Measurements from ENCODE around the gene STX8.

Gene STX8

GRCh38 chr17:9424071-9424640 is 151.5 kb downstream of the STX8 start:
- Histone ChIP-seq H3K4me1 (ENCODE audit: control insufficient read depth in 2 of 2, insufficient read depth in 1 of 2, low read depth in 1 of 2, low read length in 2 of 2) (peaks cover 0 to 3% of the 10 kb centered on the region in 2 donors), H2BK5ac (ENCODE audit: low read length) (no peak overlapping the region), H3K18ac (ENCODE audit: low read length) (no peak overlapping the region), H3K23ac (ENCODE audit: low read depth, low read length, poor library complexity) (no peak overlapping the region), H3K27ac (replicated peaks; ENCODE audit: low read length) (no peak overlapping the region), H2BK15ac (ENCODE audit: low read length) (no peak overlapping the region), H3K36me3 (replicated peaks in 1 of 2; ENCODE audit: control insufficient read depth in 2 of 2, insufficient read depth in 2 of 2, low read length in 2 of 2) (no peaks in the 10 kb centered on the region), H3K4ac (ENCODE audit: low read length) (no peak overlapping the region), H2AK5ac (ENCODE audit: low read depth, low read length) (no peak overlapping the region), H4K8ac (ENCODE audit: low read depth, low read length) (no peak overlapping the region), H2BK12ac (ENCODE audit: low read length) (no peak overlapping the region), H3K4me2 (ENCODE audit: insufficient read depth, low read length, poor library complexity, severe bottlenecking) (no peak overlapping the region), H2AFZ (ENCODE audit: low read length) (no peak overlapping the region), H4K91ac (ENCODE audit: low read depth, low read length, poor library complexity) (no peak overlapping the region), H3K9ac (ENCODE audit: low read depth, low read length, poor library complexity) (no peak overlapping the region), H3K9me3 (replicated peaks in 1 of 2; ENCODE audit: control insufficient read depth in 2 of 2, insufficient read depth in 1 of 2, low read depth in 1 of 2, low read length in 2 of 2) (no peaks in the 10 kb centered on the region), H3K79me1 (ENCODE audit: low read depth, low read length) (no peaks in the 10 kb centered on the region), H2BK120ac (ENCODE audit: low read depth, low read length) (no peak overlapping the region), H3K27me3 (ENCODE audit: control insufficient read depth in 3 of 3, insufficient read depth in 3 of 3, low read depth in 1 of 3, low read length in 3 of 3) (no peaks in the 10 kb centered on the region), H3K14ac (ENCODE audit: low read length) (no peak overlapping the region), H3K4me3 (ENCODE audit: low read length in 2 of 2) (no peak overlapping the region)
- WGBS, 2 donors (ENCODE audit: extremely low coverage in 2 of 2, insufficient read length in 2 of 2, insufficient replicate concordance in 1 of 2): no CpG with 5 or more reads among the region's 8 CpGs
- DNase-seq (ENCODE audit: low spot score): no peak

- Histone ChIP-seq H3K27ac (replicated peaks; ENCODE audit: low read length) (no peak overlapping the region), H3K14ac (ENCODE audit: low read length) (no peak overlapping the region), H4K8ac (ENCODE audit: low read depth, low read length) (no peak overlapping the region), H2AK5ac (ENCODE audit: low read depth, low read length) (no peak overlapping the region), H3K4me1 (ENCODE audit: control insufficient read depth in 2 of 2, insufficient read depth in 1 of 2, low read depth in 1 of 2, low read length in 2 of 2) (peaks cover 0 to 3% of the 10 kb centered on the region in 2 donors), H3K27me3 (ENCODE audit: control insufficient read depth in 3 of 3, insufficient read depth in 3 of 3, low read depth in 1 of 3, low read length in 3 of 3) (no peaks in the 10 kb centered on the region), H3K18ac (ENCODE audit: low read length) (no peak overlapping the region), H2BK5ac (ENCODE audit: low read length) (no peak overlapping the region), H3K4ac (ENCODE audit: low read length) (no peak overlapping the region), H2BK12ac (ENCODE audit: low read length) (no peak overlapping the region), H3K4me2 (ENCODE audit: insufficient read depth, low read length, poor library complexity, severe bottlenecking) (no peak overlapping the region), H2BK120ac (ENCODE audit: low read depth, low read length) (no peak overlapping the region), H3K23ac (ENCODE audit: low read depth, low read length, poor library complexity) (no peak overlapping the region), H2AFZ (ENCODE audit: low read length) (no peak overlapping the region), H3K9me3 (replicated peaks in 1 of 2; ENCODE audit: control insufficient read depth in 2 of 2, insufficient read depth in 1 of 2, low read depth in 1 of 2, low read length in 2 of 2) (peaks cover 5 to 8% of the 10 kb centered on the region in 2 donors), H3K4me3 (ENCODE audit: low read length in 2 of 2) (no peak overlapping the region), H3K9ac (ENCODE audit: low read depth, low read length, poor library complexity) (no peak overlapping the region), H3K36me3 (replicated peaks in 1 of 2; ENCODE audit: control insufficient read depth in 2 of 2, insufficient read depth in 2 of 2, low read length in 2 of 2) (no peaks in the 10 kb centered on the region), H3K79me1 (ENCODE audit: low read depth, low read length) (no peaks in the 10 kb centered on the region), H4K91ac (ENCODE audit: low read depth, low read length, poor library complexity) (no peak overlapping the region), H2BK15ac (ENCODE audit: low read length) (no peak overlapping the region)
- DNase-seq (ENCODE audit: low spot score): no peak
- WGBS, 2 donors (ENCODE audit: extremely low coverage in 2 of 2, insufficient read length in 2 of 2, insufficient replicate concordance in 1 of 2): no CpG with 5 or more reads among the region's 4 CpGs
These were observed 154.1 kb downstream of the STX8 start for GRCh38 chr17:9421525-9421924.

GRCh38 chr17:9419932-9420453 is 155.6 kb downstream of the STX8 start:
- Histone ChIP-seq H3K27ac (replicated peaks; ENCODE audit: low read length) (no peak overlapping the region), H3K79me1 (ENCODE audit: low read depth, low read length) (no peaks in the 10 kb centered on the region), H3K4me1 (ENCODE audit: control insufficient read depth in 2 of 2, insufficient read depth in 1 of 2, low read depth in 1 of 2, low read length in 2 of 2) (peaks cover 0 to 3% of the 10 kb centered on the region in 2 donors), H3K18ac (ENCODE audit: low read length) (no peak overlapping the region), H3K4me3 (ENCODE audit: low read length in 2 of 2) (no peak overlapping the region), H3K9me3 (replicated peaks in 1 of 2; ENCODE audit: control insufficient read depth in 2 of 2, insufficient read depth in 1 of 2, low read depth in 1 of 2, low read length in 2 of 2) (peaks cover 5 to 8% of the 10 kb centered on the region in 2 donors), H3K27me3 (ENCODE audit: control insufficient read depth in 3 of 3, insufficient read depth in 3 of 3, low read depth in 1 of 3, low read length in 3 of 3) (no peaks in the 10 kb centered on the region), H3K4me2 (ENCODE audit: insufficient read depth, low read length, poor library complexity, severe bottlenecking) (no peak overlapping the region), H2BK120ac (ENCODE audit: low read depth, low read length) (no peak overlapping the region), H2AK5ac (ENCODE audit: low read depth, low read length) (no peak overlapping the region), H4K8ac (ENCODE audit: low read depth, low read length) (no peak overlapping the region), H3K36me3 (replicated peaks in 1 of 2; ENCODE audit: control insufficient read depth in 2 of 2, insufficient read depth in 2 of 2, low read length in 2 of 2) (no peaks in the 10 kb centered on the region), H3K23ac (ENCODE audit: low read depth, low read length, poor library complexity) (no peak overlapping the region), H2BK15ac (ENCODE audit: low read length) (no peak overlapping the region), H2AFZ (ENCODE audit: low read length) (no peak overlapping the region), H3K14ac (ENCODE audit: low read length) (no peak overlapping the region), H3K4ac (ENCODE audit: low read length) (no peak overlapping the region), H2BK12ac (ENCODE audit: low read length) (no peak overlapping the region), H2BK5ac (ENCODE audit: low read length) (no peak overlapping the region), H3K9ac (ENCODE audit: low read depth, low read length, poor library complexity) (no peak overlapping the region), H4K91ac (ENCODE audit: low read depth, low read length, poor library complexity) (no peak overlapping the region)
- DNase-seq (ENCODE audit: low spot score): no peak
- no CpG with 5 or more reads among the region's 10 CpGs for WGBS, 2 donors (ENCODE audit: extremely low coverage in 2 of 2, insufficient read length in 2 of 2, insufficient replicate concordance in 1 of 2)

GRCh38 chr17:9414471-9414870 is 161.1 kb downstream of the STX8 start:
- Histone ChIP-seq H3K4me3 (ENCODE audit: low read length in 2 of 2) (no peak overlapping the region), H2AFZ (ENCODE audit: low read length) (no peak overlapping the region), H3K4me2 (ENCODE audit: insufficient read depth, low read length, poor library complexity, severe bottlenecking) (no peak overlapping the region), H4K8ac (ENCODE audit: low read depth, low read length) (no peak overlapping the region), H3K18ac (ENCODE audit: low read length) (no peak overlapping the region), H2AK5ac (ENCODE audit: low read depth, low read length) (no peak overlapping the region), H2BK120ac (ENCODE audit: low read depth, low read length) (no peak overlapping the region), H2BK15ac (ENCODE audit: low read length) (no peak overlapping the region), H4K91ac (ENCODE audit: low read depth, low read length, poor library complexity) (no peak overlapping the region), H3K23ac (ENCODE audit: low read depth, low read length, poor library complexity) (no peak overlapping the region), H3K9me3 (replicated peaks in 1 of 2; ENCODE audit: control insufficient read depth in 2 of 2, insufficient read depth in 1 of 2, low read depth in 1 of 2, low read length in 2 of 2) (peaks cover 5 to 8% of the 10 kb centered on the region in 2 donors), H2BK5ac (ENCODE audit: low read length) (no peak overlapping the region), H3K9ac (ENCODE audit: low read depth, low read length, poor library complexity) (no peak overlapping the region), H3K27ac (replicated peaks; ENCODE audit: low read length) (no peak overlapping the region), H3K14ac (ENCODE audit: low read length) (no peak overlapping the region), H3K36me3 (replicated peaks in 1 of 2; ENCODE audit: control insufficient read depth in 2 of 2, insufficient read depth in 2 of 2, low read length in 2 of 2) (no peaks in the 10 kb centered on the region), H3K79me1 (ENCODE audit: low read depth, low read length) (no peaks in the 10 kb centered on the region), H2BK12ac (ENCODE audit: low read length) (no peak overlapping the region), H3K4ac (ENCODE audit: low read length) (no peak overlapping the region), H3K4me1 (ENCODE audit: control insufficient read depth in 2 of 2, insufficient read depth in 1 of 2, low read depth in 1 of 2, low read length in 2 of 2) (peaks cover 0 to 2% of the 10 kb centered on the region in 2 donors), H3K27me3 (ENCODE audit: control insufficient read depth in 3 of 3, insufficient read depth in 3 of 3, low read depth in 1 of 3, low read length in 3 of 3) (no peaks in the 10 kb centered on the region)
- no CpG with 5 or more reads among the region's 3 CpGs for WGBS, 2 donors (ENCODE audit: extremely low coverage in 2 of 2, insufficient read length in 2 of 2, insufficient replicate concordance in 1 of 2)
- DNase-seq (ENCODE audit: low spot score): no peak
